Left colon (tissue), 2 donors: ENCODE measurements around the gene SOX4. TPM values are rescaled to one million over a fixed set of nuclear protein-coding genes. Genes with fewer than 3 reads are reported as not detected.
"Not testable (repeated sequence)": the region's sequence is repeated elsewhere in the genome, so short reads cannot be mapped to it uniquely, and the experiment has no call there.

ENCODE experiments used
- ATAC-seq: fragments of 200-7000 bp; cut with Tn5 transposase; one replicate; pipeline ENCODE4 v1.9.1; 2020; ENCODE audit warnings: mild to moderate bottlenecking, moderate library complexity
- DNase-seq, 2 donors: peaks; one replicate each; pipeline ENCODE4 v3.0.0-alpha.2; 2020
- intact Hi-C, 2 donors: fragments of 100-400 bp; cut with DNase I in 1 of 2; cut with micrococcal nuclease in 1 of 2; formaldehyde crosslinking; loops; one replicate each; pipeline versions ENCODE4 v1.11.2 to v1.14.0; 2022; cut with DNase I, micrococcal nuclease
- long read RNA-seq: library from polyadenylated mRNA; unstranded; transcript quantifications from one replicate; pipeline ENCODE4 v2.0.0, GENCODE V29; 2021
- total RNA-seq, 2 donors: library from RNA; stranded (reverse); fragmentation: NEBNext Ultra II Directional; extraction: Animal tissue kit (Norgen Biotek cat#: 25700); gene quantifications; one replicate each; pipeline ENCODE4 v1.2.1, GENCODE V29; 2021
- donor health status: DM: no; HTN: no; CAD: no.
- donor health status: DM: yes; HTN: yes; CAD: no.

Gene SOX4
- total RNA-seq = 10 to 100 TPM; 28.9 to 44.6 TPM
- long read RNA-seq, full-length matches to known transcripts = 95 of 95 reads
- long read RNA-seq, partial matches to known transcripts = 0 of 95 reads
- long read RNA-seq, other reads (novel, unspliced or antisense) = 0 of 95 reads

DNA sequence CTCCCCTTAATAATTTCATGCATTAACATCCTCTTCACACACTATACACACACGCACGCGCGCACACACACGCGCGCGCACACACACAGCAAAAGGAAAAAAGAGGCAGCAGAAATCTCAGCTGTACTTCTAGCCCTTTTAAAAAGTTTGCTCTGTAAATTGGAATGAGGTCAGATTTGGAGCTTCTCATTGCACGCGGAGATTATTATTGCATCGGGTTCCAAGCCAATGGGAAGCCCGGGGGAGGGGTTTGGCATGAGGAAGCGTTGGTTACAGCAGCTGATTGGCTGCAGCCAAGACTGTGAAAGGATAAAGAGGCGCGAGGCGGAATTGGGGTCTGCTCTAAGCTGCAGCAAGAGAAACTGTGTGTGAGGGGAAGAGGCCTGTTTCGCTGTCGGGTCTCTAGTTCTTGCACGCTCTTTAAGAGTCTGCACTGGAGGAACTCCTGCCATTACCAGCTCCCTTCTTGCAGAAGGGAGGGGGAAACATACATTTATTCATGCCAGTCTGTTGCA, at the start of gene SOX4:
Gene SOX4, plus strand, starts transcription at position 340 of the 515 bp plus-strand sequence. CDS start 784 bp downstream, outside the sequence.
- peak; percentile 94 to 97 for DNase-seq
- peak; percentile 71 for ATAC-seq
- intact Hi-C loops = loop anchor here in 1 of 2 donors (10.0 kb wide), 1 partner anchor 1039 kb away; no protein-coding TSS in a partner anchor

DNA sequence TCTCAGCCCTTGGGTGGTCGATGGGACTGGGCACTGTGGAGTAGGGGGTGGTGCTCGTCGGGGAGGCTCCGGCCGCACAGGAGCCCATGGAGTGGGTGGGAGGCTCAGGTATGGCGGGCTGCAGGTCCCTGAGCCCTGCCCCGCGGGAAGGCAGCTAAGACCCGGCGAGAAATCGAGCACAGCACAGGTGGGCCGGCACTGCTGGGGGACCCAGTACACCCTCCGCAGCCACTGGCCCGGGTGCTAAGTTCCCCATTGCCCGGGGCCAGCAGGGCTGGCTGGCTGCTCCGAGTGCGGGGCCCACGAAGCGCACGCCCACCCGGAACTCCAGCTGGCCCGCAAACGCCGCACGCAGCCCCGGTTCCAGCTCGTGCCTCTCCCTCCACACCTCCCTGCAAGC, 41.3 kb upstream of the SOX4 start:
- not testable (repeated sequence) for DNase-seq

GRCh38 chr6:21554286-21554685, 39.3 kb upstream of the SOX4 start:
- intact Hi-C loops = no loop called here
- ATAC-seq (no peak), DNase-seq (no peak)

More for the DNA sequence above, 41.3 kb upstream of the SOX4 start:
- ATAC-seq, intact Hi-C loops: not testable (repeated sequence)

DNA sequence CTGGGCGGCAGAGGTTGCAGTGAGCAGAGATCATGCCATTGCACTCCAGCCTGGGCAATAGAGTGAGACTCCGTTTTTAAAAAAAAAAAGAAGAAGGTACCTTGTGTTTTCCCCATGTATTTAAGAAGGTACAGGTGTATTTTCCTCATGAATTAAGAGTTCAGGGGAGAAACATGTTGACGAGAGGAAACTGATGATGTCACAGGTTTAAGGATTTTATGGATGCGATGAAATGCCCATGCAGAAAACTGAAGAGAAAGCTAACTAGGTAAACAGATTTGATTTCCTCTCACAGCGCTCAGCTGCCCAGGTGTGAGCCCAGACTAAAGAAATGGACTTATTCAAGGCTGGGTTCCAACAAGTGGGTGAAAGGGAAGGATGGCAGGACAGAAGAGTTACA, 38.4 kb upstream of the SOX4 start:
- intact Hi-C loops = no loop called here
- no peak for DNase-seq
- ATAC-seq = no peak

- intact Hi-C loops = no loop called here
- DNase-seq (no peak), ATAC-seq (no peak)
These were observed 37.0 kb upstream of the SOX4 start for GRCh38 chr6:21556511-21556910.

DNA sequence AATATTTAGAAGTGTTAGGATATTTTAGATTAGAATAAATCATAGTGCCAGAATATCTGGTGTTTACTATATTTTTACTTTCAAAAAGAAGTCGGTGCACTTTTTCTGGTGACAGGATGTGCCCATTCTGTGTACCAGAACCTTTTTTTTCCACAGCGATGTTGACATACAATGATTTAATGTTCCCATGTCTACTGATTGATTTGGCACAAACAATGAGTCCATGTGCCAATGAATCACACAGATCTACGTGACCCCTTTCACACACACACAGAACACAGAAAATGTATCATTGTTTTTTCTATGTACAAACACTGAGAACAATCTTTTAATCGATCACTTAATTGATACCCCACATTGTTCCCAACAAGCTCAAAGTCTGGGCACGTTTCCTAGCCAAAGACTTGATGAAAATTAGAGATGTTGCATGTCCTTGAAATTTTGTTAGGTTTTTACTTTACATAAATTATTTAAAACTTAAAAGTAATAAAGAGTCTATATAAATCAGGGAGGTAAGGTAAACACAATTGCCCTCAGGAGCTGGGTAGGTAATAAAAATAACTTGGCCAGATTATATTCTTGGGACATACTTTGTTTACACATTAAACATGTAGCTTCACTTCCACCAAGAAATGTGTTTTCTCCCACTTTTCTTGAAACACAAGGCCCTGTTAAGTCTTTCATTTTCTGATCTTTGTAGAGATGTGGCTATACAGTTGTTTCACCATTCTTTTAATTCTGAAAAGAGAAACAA, 36.4 kb upstream of the SOX4 start:
- intact Hi-C loops = no loop called here
- ATAC-seq = peak; percentile 64
- no peak for DNase-seq

- intact Hi-C loops = no loop called here
- ATAC-seq (no peak), DNase-seq (no peak)
These were observed 34.3 kb upstream of the SOX4 start for GRCh38 chr6:21559238-21559637.

GRCh38 chr6:21560249-21560648, 33.3 kb upstream of the SOX4 start:
- ATAC-seq = no peak
- intact Hi-C loops = no loop called here
- no peak for DNase-seq

GRCh38 chr6:21565431-21565830, 28.1 kb upstream of the SOX4 start:
- DNase-seq (no peak), ATAC-seq (no peak)
- intact Hi-C loops = no loop called here

- ATAC-seq (no peak), DNase-seq (no peak)
- intact Hi-C loops = no loop called here
These were observed 15.0 kb upstream of the SOX4 start for GRCh38 chr6:21578523-21578922.

GRCh38 chr6:21582651-21583050, 10.9 kb upstream of the SOX4 start:
- DNase-seq = no peak
- intact Hi-C loops = no loop called here
- ATAC-seq = no peak

GRCh38 chr6:21586300-21586699, 7.3 kb upstream of the SOX4 start:
- ATAC-seq = no peak
- intact Hi-C loops = loop anchor here in 1 of 2 donors (5.0 kb wide), 1 partner anchor 1024 kb away; no protein-coding TSS in a partner anchor
- no peak for DNase-seq

- ATAC-seq (peak; percentile 52), DNase-seq (peak; percentile 76 to 81)
- intact Hi-C loops = loop anchor here in 1 of 2 donors (5.0 kb wide), 1 partner anchor 1024 kb away; no protein-coding TSS in a partner anchor
These were observed 6.8 kb upstream of the SOX4 start for GRCh38 chr6:21586740-21587178.

DNA sequence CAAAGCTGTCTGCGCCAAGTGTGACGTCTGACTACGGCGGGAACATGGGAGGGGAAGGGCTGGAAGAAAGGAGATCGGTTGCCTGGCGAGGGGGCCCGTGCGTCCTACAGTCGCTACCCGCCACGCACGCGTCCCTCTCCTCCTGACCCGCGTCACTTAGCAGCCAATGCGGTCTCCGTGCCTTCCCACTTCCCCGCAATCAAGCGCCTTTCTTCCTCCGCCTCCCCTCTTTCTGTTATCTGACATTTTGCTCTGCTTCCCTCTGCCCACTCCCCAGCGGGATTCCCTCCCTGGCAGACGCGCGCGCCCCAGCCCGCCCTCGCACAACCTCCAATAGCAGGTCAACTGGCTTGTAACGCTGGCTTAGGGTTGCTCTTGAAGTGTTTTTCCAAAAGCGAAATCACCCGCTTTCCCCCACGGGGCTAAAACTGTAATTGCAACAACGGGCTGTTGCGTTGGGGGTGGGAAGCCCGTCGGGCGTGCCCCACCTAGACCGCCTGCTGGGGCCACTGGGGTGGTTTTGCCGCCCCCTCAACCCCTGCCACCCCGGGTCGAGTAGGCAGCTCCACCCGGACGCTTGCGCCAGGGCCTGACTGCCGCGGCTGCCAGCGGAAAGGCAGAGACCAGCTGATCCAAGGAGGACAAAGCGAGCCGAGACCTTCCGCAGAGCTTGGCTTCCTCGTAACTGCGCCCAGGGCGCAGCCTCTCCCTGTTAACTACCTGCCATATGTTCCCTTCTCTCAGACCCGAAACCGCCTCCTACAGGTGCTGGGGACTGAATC, 6.2 kb upstream of the SOX4 start:
- intact Hi-C loops = loop anchor here in 1 of 2 donors (5.0 kb wide), 1 partner anchor 1025 kb away; no protein-coding TSS in a partner anchor
- DNase-seq = peak; percentile 64 to 73
- ATAC-seq = peak; percentile 61

DNA sequence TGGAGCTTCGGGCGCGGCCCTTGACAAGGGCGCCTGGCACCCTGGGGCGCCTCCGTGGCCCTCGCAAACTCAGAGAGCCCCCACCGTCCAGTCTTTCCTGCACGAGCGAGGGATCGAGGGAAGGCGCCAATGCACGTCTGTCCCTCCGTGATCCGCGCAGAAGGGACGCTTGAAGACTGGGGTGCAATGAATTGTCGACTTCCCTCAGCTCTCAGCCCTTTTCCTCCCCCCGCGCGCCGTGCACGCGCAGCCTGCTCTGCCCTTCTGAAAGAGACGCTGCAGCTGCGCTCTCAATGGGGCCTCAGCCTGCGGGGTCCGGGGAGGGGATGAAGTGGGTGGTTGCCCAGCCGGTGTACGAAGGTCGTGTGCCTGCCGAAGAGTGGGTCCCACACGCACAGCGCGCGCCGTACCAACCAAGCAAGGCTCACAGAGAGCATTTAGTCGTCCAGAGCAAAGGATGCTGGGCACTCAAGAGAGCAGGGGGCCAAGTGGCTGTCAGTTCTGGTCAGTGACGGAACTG, 5.5 kb upstream of the SOX4 start:
- ATAC-seq = peak; percentile 47
- intact Hi-C loops = loop anchor here in 1 of 2 donors (5.0 kb wide), 1 partner anchor 1026 kb away; no protein-coding TSS in a partner anchor

DNA sequence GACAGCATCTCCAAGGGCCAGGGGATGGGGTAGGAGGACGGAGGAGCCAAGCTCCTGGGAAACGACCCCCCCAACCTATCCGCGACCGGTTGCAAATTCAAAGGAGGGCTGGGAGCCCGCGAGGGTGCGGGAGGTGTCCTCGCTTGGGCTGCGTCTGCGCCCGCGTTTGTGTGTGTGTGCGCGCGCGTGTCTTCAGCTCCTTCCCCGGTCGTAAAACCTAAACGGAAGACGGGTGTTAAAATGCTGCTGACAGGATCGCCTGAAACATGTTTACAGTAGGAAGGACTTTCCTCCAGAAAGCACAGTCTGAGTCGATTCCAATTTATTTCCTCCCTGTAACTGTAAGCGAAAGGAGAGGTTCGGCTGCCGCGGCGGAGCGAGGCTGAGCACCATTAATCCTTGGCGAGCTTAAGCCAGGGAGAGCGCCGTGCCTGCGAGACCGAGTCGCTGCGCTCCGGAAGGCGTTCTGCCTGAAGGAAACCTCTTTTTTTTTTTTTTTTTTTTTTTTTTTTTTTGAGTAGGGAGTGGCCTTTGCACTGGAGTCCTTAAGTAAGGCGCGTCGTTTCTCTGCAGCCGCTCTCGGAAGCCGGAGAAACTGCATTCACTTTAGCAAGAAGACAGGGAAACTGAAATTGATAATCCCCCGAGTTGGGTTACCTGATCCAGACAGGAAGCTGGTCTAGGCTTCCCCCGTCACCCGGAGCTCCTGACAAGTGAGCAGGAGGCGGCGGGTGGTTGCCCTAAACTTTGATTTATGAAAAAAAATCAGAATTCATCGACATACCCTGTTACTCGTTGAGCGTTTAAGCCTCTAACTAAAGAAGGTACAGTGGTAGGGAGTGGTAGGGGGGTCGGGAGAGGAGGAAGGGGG, 4.8 kb upstream of the SOX4 start:
- intact Hi-C loops = loop anchor here in 1 of 2 donors (5.0 kb wide), 1 partner anchor 1026 kb away; no protein-coding TSS in a partner anchor
- ATAC-seq (peak; percentile 58), DNase-seq (peak; percentile 72 to 78)

More for the DNA sequence above, 5.5 kb upstream of the SOX4 start:
- peak; percentile 54 to 75 for DNase-seq
